ENCODE measurements around the gene ZNF568. TPM values are rescaled to one million over a fixed set of nuclear protein-coding genes. Genes with fewer than 3 reads are reported as not detected.

The ZNF568 gene
- total and polyA plus RNA-seq, 2 of the 4 experiments (the other 2 are of a cell fraction) = 3.0 to 7.3 TPM

GRCh38 chr19:36963280-36963679, 47.1 kb downstream of the ZNF568 start:
- Histone ChIP-seq H3K9me3 (ENCODE audit: control insufficient read depth, insufficient read depth, low read length) (peaks cover 14% of the 10 kb centered on the region), H4K8ac (ENCODE audit: low read depth in 2 of 2, low read length in 2 of 2) (no peak overlapping the region), H4K20me1 (ENCODE audit: insufficient read depth, low read length) (no peaks in the 10 kb centered on the region), H3K56ac (ENCODE audit: extremely low read depth, insufficient read depth, low read length) (no peak overlapping the region), H3K9me1 (ENCODE audit: insufficient read depth, low read length) (no peaks in the 10 kb centered on the region), H3K9ac (ENCODE audit: low read depth, low read length) (no peak overlapping the region), H3K4me3 (ENCODE audit: insufficient read depth, low read depth, low read length) (no peak overlapping the region), H4K91ac (ENCODE audit: insufficient read depth, low read depth, low read length) (no peak overlapping the region), H3K14ac (replicated peaks; ENCODE audit: low read depth, low read length) (no peak overlapping the region), H2BK5ac (ENCODE audit: low read depth, low read length, poor library complexity, severe bottlenecking) (no peak overlapping the region), H3K4me2 (ENCODE audit: low read depth, low read length) (no peak overlapping the region), H2AK9ac (replicated peaks; ENCODE audit: low read depth, low read length, poor library complexity) (no peak overlapping the region), H4K5ac (ENCODE audit: low read depth, low read length) (no peak overlapping the region), H2BK120ac (ENCODE audit: low read depth, low read length) (no peak overlapping the region), H2BK15ac (ENCODE audit: low read depth, low read length) (no peak overlapping the region), H2BK20ac (ENCODE audit: low read depth, low read length) (no peak overlapping the region), H3K18ac (ENCODE audit: low read depth, low read length) (no peak overlapping the region), H3K27ac (ENCODE audit: insufficient read depth, low read length) (no peak overlapping the region), H3K23ac (ENCODE audit: low read depth, low read length) (no peak overlapping the region), H2AFZ (replicated peaks; ENCODE audit: low read length, poor library complexity) (no peak overlapping the region), H3K27me3 (ENCODE audit: control insufficient read depth, insufficient read depth, low read length) (no peaks in the 10 kb centered on the region), H3K36me3 (ENCODE audit: control insufficient read depth, insufficient read depth, low read length) (peaks cover 2% of the 10 kb centered on the region; the same call in 1 of the 2 replicates), H2AK5ac (ENCODE audit: low read depth, low read length) (no peak overlapping the region), H3K79me1 (ENCODE audit: low read depth in 1 of 2, low read length in 2 of 2) (no peaks in the 10 kb centered on the region), H3K4ac (ENCODE audit: low read depth, low read length) (no peak overlapping the region), H3K4me1 (ENCODE audit: control insufficient read depth, insufficient read depth, low read length) (no peaks in the 10 kb centered on the region)
- BruUV-seq (replicated peaks) = no TSS peak
- dilution Hi-C loops (cut with HindIII; ENCODE audit: low sequenced_read_pairs, unreplicated experiment) = no loop called here
- in situ Hi-C loops (cut with MboI; ENCODE audit: low sequenced_read_pairs) = no loop called here
- POLR2A ChIA-PET (ENCODE audit: unreplicated experiment) = no interaction called here
- intact Hi-C loops (cut with micrococcal nuclease) = no loop called here
- CTCF ChIA-PET = no interaction called here
- DNase-seq = no peak
- WGBS, 2 experiments (ENCODE audit: extremely low coverage in 2 of 2, insufficient read length in 1 of 2) = no CpG with 5 or more reads among the region's 2 CpGs
- TF ChIP-seq POLR2A (IDR thresholded peaks at IDR 0.05; ENCODE audit: low read depth, low read length) = no peak
- TF ChIP-seq NFE2L2 (IDR thresholded peaks at IDR 0.05; ENCODE audit: low read depth, low read length) = no peak
- no peak for TF ChIP-seq MXI1 (IDR thresholded peaks at IDR 0.05; ENCODE audit: borderline replicate concordance, low read depth, low read length)
- no peak for TF ChIP-seq RFX5 (IDR thresholded peaks at IDR 0.05; ENCODE audit: low read depth, low read length)
- ATAC-seq (ENCODE audit: low read depth) = no peak
